Measurements from ENCODE around the gene MICALL1.
A peak's percentile ranks its signal among the peaks of the same experiment; 100 is the strongest.

The MICALL1 gene

DNA sequence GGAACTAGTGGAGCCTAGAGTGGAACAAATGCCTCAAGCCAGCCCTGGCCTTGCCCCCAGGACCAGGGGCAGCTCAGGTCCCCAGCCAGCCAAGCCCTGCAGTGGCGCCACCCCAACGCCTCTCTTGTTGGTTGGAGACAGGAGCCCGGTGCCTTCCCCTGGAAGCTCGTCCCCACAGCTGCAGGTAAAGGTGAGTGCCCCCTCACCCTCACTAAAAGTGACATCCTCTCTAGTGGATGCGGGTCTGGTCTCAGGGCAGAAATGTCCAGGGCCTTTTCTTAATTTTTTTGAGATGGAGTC is 21.5 kb downstream of the MICALL1 start:
- TF ChIP-seq CTCF (IDR thresholded peaks at IDR 0.05; ENCODE audit: control insufficient read depth, insufficient read depth, low read depth, low read length, missing control alignments), result no peak
- no peak overlapping the region for H3K4me3 ChIP-seq (ENCODE audit: control insufficient read depth, low read depth, low read length)
- DNase-seq (ENCODE audit: low read depth), result no peak

DNA sequence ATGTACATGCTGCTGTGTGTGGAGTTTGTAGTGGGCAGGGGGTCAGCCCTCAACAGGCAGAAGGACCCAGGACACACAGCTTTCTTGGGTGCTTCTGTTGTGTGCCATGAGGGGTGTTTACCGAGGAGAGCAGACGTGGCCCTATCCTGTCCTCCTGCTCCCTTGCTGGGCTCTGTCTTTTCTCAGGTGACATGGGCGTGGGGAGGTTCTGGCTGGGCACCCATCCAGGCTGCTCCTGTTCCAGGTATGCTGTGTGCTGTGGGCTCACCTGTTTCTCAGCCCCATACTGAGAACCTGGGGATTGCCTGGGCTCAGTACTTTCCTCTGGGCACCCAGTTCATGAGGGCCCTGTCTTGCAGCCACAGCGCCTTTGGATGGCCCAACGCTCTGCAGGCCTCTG is 23.3 kb downstream of the MICALL1 start:
- no peak for DNase-seq (ENCODE audit: low read depth)
- no peak overlapping the region for H3K4me3 ChIP-seq (ENCODE audit: control insufficient read depth, low read depth, low read length)
- no peak for TF ChIP-seq CTCF (IDR thresholded peaks at IDR 0.05; ENCODE audit: control insufficient read depth, insufficient read depth, low read depth, low read length, missing control alignments)

- no peak overlapping the region for H3K4me3 ChIP-seq (ENCODE audit: control insufficient read depth, low read depth, low read length)
- no peak for DNase-seq (ENCODE audit: low read depth)
- TF ChIP-seq CTCF (IDR thresholded peaks at IDR 0.05; ENCODE audit: control insufficient read depth, insufficient read depth, low read depth, low read length, missing control alignments), result peak; percentile 59
Observed at GRCh38 chr22:37930270-37930951, 24.3 kb downstream of the MICALL1 start.

DNA sequence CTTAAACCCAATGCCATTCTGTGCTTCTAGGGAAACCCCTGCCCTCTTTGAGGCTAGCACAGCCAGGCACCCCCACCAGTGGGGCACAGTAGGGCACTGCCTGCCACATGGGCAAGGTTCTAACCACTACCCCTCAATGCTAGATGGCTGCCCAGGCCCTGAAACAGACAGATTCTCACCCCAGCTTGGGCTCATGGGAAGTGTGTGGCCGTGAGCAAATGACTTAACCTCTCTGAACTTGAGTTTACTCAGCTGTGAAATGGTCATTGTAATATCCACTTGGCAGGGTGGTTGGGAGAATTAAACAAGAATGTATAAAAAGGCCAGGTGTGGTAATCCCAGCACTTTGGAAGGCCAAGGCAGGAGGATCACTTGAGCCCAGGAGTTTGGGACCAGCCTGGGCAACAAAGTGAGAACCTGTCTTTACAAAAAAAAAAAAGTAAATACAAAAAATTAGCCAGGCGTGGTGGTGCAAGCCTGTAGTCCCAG is 24.9 kb downstream of the MICALL1 start:
- no peak for TF ChIP-seq CTCF (IDR thresholded peaks at IDR 0.05; ENCODE audit: control insufficient read depth, insufficient read depth, low read depth, low read length, missing control alignments)

GRCh38 chr22:37931893-37932389 is 25.8 kb downstream of the MICALL1 start:
- no peak overlapping the region for H3K4me3 ChIP-seq (ENCODE audit: control insufficient read depth, low read depth, low read length)
- TF ChIP-seq CTCF (IDR thresholded peaks at IDR 0.05; ENCODE audit: control insufficient read depth, insufficient read depth, low read depth, low read length, missing control alignments), result no peak
- no peak for DNase-seq (ENCODE audit: low read depth)

More for the DNA sequence above, 24.9 kb downstream of the MICALL1 start:
- no peak for DNase-seq (ENCODE audit: low read depth)
- H3K4me3 ChIP-seq (ENCODE audit: control insufficient read depth, low read depth, low read length), result no peak overlapping the region

DNA sequence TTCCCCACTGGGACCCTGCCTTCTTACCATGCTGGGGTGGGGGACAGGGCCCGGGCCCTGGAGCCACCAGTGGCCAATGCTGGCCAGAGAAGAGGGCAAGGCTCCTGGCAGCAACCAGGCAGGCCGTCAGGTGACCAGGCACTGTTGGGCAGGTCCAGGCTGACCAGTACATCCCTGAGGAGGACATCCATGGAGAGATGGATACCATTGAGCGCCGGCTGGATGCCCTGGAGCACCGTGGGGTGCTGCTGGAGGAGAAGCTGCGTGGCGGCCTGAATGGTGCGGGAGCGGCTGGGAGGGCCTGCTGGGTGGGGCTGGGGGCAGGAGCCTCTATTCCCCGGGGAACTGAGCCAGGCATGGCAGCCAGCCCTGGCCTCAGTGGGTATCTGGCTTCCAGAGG is 26.3 kb downstream of the MICALL1 start:
- no peak overlapping the region for H3K4me3 ChIP-seq (ENCODE audit: control insufficient read depth, low read depth, low read length)
- DNase-seq (ENCODE audit: low read depth), result no peak
- no peak for TF ChIP-seq CTCF (IDR thresholded peaks at IDR 0.05; ENCODE audit: control insufficient read depth, insufficient read depth, low read depth, low read length, missing control alignments)
